GM08714 (cell line): ENCODE results near the gene GRIA4.
"Not testable (repeated sequence)": the region's sequence is repeated elsewhere in the genome, so short reads cannot be mapped to it uniquely, and the experiment has no call there.

ENCODE experiments used
- H3K4me3 ChIP-seq: fragments of 200-500 bp; sonication (Bioruptor generic); 2 replicates; pipeline ENCODE4 v1.5.1; 2014; ENCODE audit warnings: mild to moderate bottlenecking, low read length, inconsistent platforms
- ZNF274 ChIP-seq: IDR thresholded peaks from 2 replicates; pipeline ENCODE4 v1.6.1; 2012; ENCODE audit warnings: mild to moderate bottlenecking, low read depth, low read length

The GRIA4 gene

GRCh38 chr11:105953886-105954285 lies 344.0 kb downstream of the GRIA4 start:
- no peak overlapping the region for H3K4me3 ChIP-seq
- no peak for TF ChIP-seq ZNF274

GRCh38 chr11:105960252-105961245 lies 350.7 kb downstream of the GRIA4 start:
- TF ChIP-seq ZNF274 = no peak
- no peak overlapping the region for H3K4me3 ChIP-seq

- no peak for TF ChIP-seq ZNF274
Measured at GRCh38 chr11:105968021-105968697, 358.3 kb downstream of the GRIA4 start.

GRCh38 chr11:105969756-105970155 lies 359.9 kb downstream of the GRIA4 start:
- no peak for TF ChIP-seq ZNF274
- no peak overlapping the region for H3K4me3 ChIP-seq

More at GRCh38 chr11:105968021-105968697, 358.3 kb downstream of the GRIA4 start:
- no peak overlapping the region for H3K4me3 ChIP-seq

GRCh38 chr11:105975128-105975527 lies 365.3 kb downstream of the GRIA4 start:
- TF ChIP-seq ZNF274 = no peak
- no peak overlapping the region for H3K4me3 ChIP-seq

- no peak overlapping the region for H3K4me3 ChIP-seq
- TF ChIP-seq ZNF274 = no peak
Measured at GRCh38 chr11:105979997-105980703, 370.3 kb downstream of the GRIA4 start.

- TF ChIP-seq ZNF274 = no peak
- no peak overlapping the region for H3K4me3 ChIP-seq
Measured at GRCh38 chr11:105986554-105986953, 376.7 kb downstream of the GRIA4 start.

GRCh38 chr11:105988197-105988596 lies 378.3 kb downstream of the GRIA4 start:
- no peak for TF ChIP-seq ZNF274
- H3K4me3 ChIP-seq = no peak overlapping the region

- TF ChIP-seq ZNF274 = no peak
- no peak overlapping the region for H3K4me3 ChIP-seq
Measured at GRCh38 chr11:105989124-105989523, 379.3 kb downstream of the GRIA4 start.

- H3K4me3 ChIP-seq = no peak overlapping the region
- TF ChIP-seq ZNF274 = no peak
Measured at GRCh38 chr11:105991888-105992287, 382.0 kb downstream of the GRIA4 start.

- H3K4me3 ChIP-seq = no peak overlapping the region
- no peak for TF ChIP-seq ZNF274
Measured at GRCh38 chr11:106001304-106002012, 391.6 kb downstream of the GRIA4 start.

- not testable (repeated sequence) for H3K4me3 ChIP-seq
Measured at GRCh38 chr11:106003094-106003493, 393.2 kb downstream of the GRIA4 start.

- no peak overlapping the region for H3K4me3 ChIP-seq
- TF ChIP-seq ZNF274 = no peak
Measured at GRCh38 chr11:106011481-106011880, 401.6 kb downstream of the GRIA4 start.

- TF ChIP-seq ZNF274 = no peak
- no peak overlapping the region for H3K4me3 ChIP-seq
Measured at GRCh38 chr11:106012744-106013143, 402.9 kb downstream of the GRIA4 start.
